Tibial nerve (tissue), 4 donors: ENCODE measurements around the gene AFAP1L2.

Experiments
- CTCF ChIP-seq, 5 experiments: fragments of 200-600 bp in 3 of 5; fragments of 450-650 bp in 2 of 5; sonication (generic) in 3 of 5; IDR thresholded peaks; one replicate each; pipeline ENCODE4 v1.5.1; 2016 to 2019; ENCODE audit warnings: antibody characterized with exemption in 5 of 5, mild to moderate bottlenecking in 3 of 5, moderate library complexity in 2 of 5
- EP300 ChIP-seq, 2 donors: sonication (generic); formaldehyde crosslinking; IDR thresholded peaks; one replicate each; pipeline ENCODE4 v1.6.1; 2017; ENCODE audit warnings: antibody characterized with exemption in 2 of 2, mild to moderate bottlenecking in 1 of 2
- POLR2A ChIP-seq, 2 donors: fragments of 450-650 bp; IDR thresholded peaks; one replicate each; pipeline ENCODE4 v1.6.1; 2017; ENCODE audit warnings: antibody characterized with exemption in 2 of 2, mild to moderate bottlenecking in 2 of 2, moderate library complexity in 2 of 2

DNA sequence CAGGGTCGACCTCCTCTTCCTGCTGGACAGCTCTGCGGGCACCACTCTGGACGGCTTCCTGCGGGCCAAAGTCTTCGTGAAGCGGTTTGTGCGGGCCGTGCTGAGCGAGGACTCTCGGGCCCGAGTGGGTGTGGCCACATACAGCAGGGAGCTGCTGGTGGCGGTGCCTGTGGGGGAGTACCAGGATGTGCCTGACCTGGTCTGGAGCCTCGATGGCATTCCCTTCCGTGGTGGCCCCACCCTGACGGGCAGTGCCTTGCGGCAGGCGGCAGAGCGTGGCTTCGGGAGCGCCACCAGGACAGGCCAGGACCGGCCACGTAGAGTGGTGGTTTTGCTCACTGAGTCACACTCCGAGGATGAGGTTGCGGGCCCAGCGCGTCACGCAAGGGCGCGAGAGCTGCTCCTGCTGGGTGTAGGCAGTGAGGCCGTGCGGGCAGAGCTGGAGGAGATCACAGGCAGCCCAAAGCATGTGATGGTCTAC is 118.3 kb downstream of the AFAP1L2 start:
- TF ChIP-seq CTCF (IDR thresholded peaks at IDR 0.05) (no peak), EP300 (IDR thresholded peaks at IDR 0.05) (no peak), POLR2A (IDR thresholded peaks at IDR 0.05) (no peak)
